Endothelial cell of umbilical vein (primary cell): Measurements from ENCODE around the gene PPP1R13B. TPM values are rescaled to one million over a fixed set of nuclear protein-coding genes. Genes with fewer than 3 reads are reported as not detected.

Experiments used
- BruUV-seq: library from RNA; stranded (reverse); fragments of 400-500 nt; replicated peaks from 2 replicates; lab custom pipeline; 2021; lab: Mats Ljungman, UMichigan
- CTCF ChIA-PET: fragments of 300-600, 350-600 bp; sonication (Branson Sonifier 250); formaldehyde crosslinking; loops from one replicate; lab custom pipeline; 2021; ENCODE audit warnings: antibody characterized with exemption, inconsistent platforms; lab: Charles Lee
- POLR2A ChIA-PET: fragments of 300-600, 350-600 bp; sonication (Branson Sonifier 250); formaldehyde crosslinking; loops from one replicate; lab custom pipeline; 2021; ENCODE audit warnings: antibody characterized with exemption, inconsistent platforms; lab: Charles Lee
- DNase-seq: peaks from one replicate; pipeline ENCODE4 v3.0.0-alpha.2; 2011; ENCODE audit warnings: low read depth, low spot score
- FAIRE-seq: peaks from 2 replicates; lab custom pipeline; 2011; peaks lifted over from hg19 to GRCh38; lab: Jason Lieb, UNC
- H2AFZ ChIP-seq: 2 replicates; pipeline ENCODE4 v1.6.0; 2012; ENCODE audit warnings: low read depth, low read length, control low read depth, inconsistent platforms
- H3K27ac ChIP-seq: 2 replicates; pipeline ENCODE4 v1.5.1; 2011; ENCODE audit warnings: low read depth, mild to moderate bottlenecking, control low read depth, low read length, moderate library complexity; ENCODE audit not compliant: insufficient read depth
- H3K27me3 ChIP-seq, 2 experiments: 2 replicates each; pipeline versions ENCODE4 v1.6.0 to v1.6.1; 2011; ENCODE audit warnings: low read length in 2 of 2, mixed read lengths in 1 of 2; ENCODE audit not compliant: control insufficient read depth in 2 of 2, insufficient read depth in 2 of 2
- H3K36me3 ChIP-seq, 2 experiments: 2 replicates in 1 of 2; 3 replicates in 1 of 2; pipeline ENCODE4 v1.5.1; 2011; ENCODE audit warnings: low read length in 2 of 2, mild to moderate bottlenecking in 1 of 2, moderate library complexity in 1 of 2; ENCODE audit not compliant: control insufficient read depth in 2 of 2, insufficient read depth in 2 of 2; ENCODE audit errors: extremely low read depth in 1 of 2
- H3K4me1 ChIP-seq: 3 replicates; pipeline ENCODE4 v1.5.1; 2011; ENCODE audit warnings: mild to moderate bottlenecking, low read length; ENCODE audit not compliant: control insufficient read depth, insufficient read depth; ENCODE audit errors: extremely low read depth
- H3K4me2 ChIP-seq: 2 replicates; pipeline ENCODE4 v1.6.1; 2011; ENCODE audit warnings: low read length, control low read depth, mixed read lengths; ENCODE audit not compliant: insufficient read depth
- H3K4me3 ChIP-seq, 3 experiments: fragments of 200-600 bp in 1 of 3; sonication (generic), shearing (Covaris generic) in 1 of 3; replicated peaks in 1 of 3; 2 replicates each; pipeline ENCODE4 v1.5.1; 2011 to 2016; ENCODE audit warnings: control low read depth in 3 of 3, low read length in 3 of 3, mild to moderate bottlenecking in 2 of 3, inconsistent platforms in 1 of 3, low read depth in 1 of 3, moderate library complexity in 1 of 3; ENCODE audit not compliant: insufficient read depth in 1 of 3
- H3K79me2 ChIP-seq: 2 replicates; pipeline ENCODE4 v1.6.0; 2012; ENCODE audit warnings: low read length, inconsistent platforms; ENCODE audit not compliant: control insufficient read depth, insufficient read depth
- H3K9ac ChIP-seq: replicated peaks from 2 replicates; pipeline ENCODE3; 2011; ENCODE audit warnings: low read length, control low read depth; ENCODE audit not compliant: insufficient read depth; ENCODE audit errors: extremely low read depth
- H3K9me1 ChIP-seq: replicated peaks from 3 replicates; pipeline ENCODE4 v1.6.0; 2011; ENCODE audit warnings: mild to moderate bottlenecking, low read length; ENCODE audit not compliant: control insufficient read depth, insufficient read depth; ENCODE audit errors: extremely low read depth
- H3K9me3 ChIP-seq: replicated peaks from 2 replicates; pipeline ENCODE4 v1.5.1; 2012; ENCODE audit warnings: low read length, inconsistent platforms; ENCODE audit not compliant: control insufficient read depth, insufficient read depth
- H4K20me1 ChIP-seq: replicated peaks from 2 replicates; pipeline ENCODE3; 2011; ENCODE audit warnings: mild to moderate bottlenecking, low read length; ENCODE audit not compliant: control insufficient read depth, insufficient read depth; ENCODE audit errors: extremely low read depth
- EZH2 ChIP-seq: IDR thresholded peaks from 2 replicates; pipeline ENCODE4 v1.6.1; 2012; ENCODE audit warnings: borderline replicate concordance, low read depth, mild to moderate bottlenecking, moderate library complexity, low read length, inconsistent platforms; ENCODE audit not compliant: severe bottlenecking
- FOS ChIP-seq: IDR thresholded peaks from 2 replicates; pipeline ENCODE4 v1.6.1; 2011; ENCODE audit warnings: mild to moderate bottlenecking, low read length, moderate library complexity, borderline replicate concordance; ENCODE audit not compliant: insufficient read depth
- GATA2 ChIP-seq: IDR thresholded peaks from 2 replicates; pipeline ENCODE4 v1.7.0; 2011; ENCODE audit warnings: low read depth, mild to moderate bottlenecking, moderate library complexity, mixed read lengths, low read length; ENCODE audit not compliant: insufficient read length, insufficient read depth
- JUN ChIP-seq: IDR thresholded peaks from 2 replicates; pipeline ENCODE4 v1.6.1; 2011; ENCODE audit warnings: borderline replicate concordance, low read depth; ENCODE audit not compliant: insufficient read length, insufficient read depth
- MYC ChIP-seq: IDR thresholded peaks from one replicate; pipeline ENCODE4 v1.6.1; 2011; ENCODE audit warnings: mild to moderate bottlenecking, low read depth, low read length
- POLR2A ChIP-seq: IDR thresholded peaks from 2 replicates; pipeline ENCODE4 v1.6.1; 2012; ENCODE audit warnings: low read depth, mild to moderate bottlenecking, control low read depth, low read length
- POLR2AphosphoS5 ChIP-seq: IDR thresholded peaks from 2 replicates; pipeline ENCODE4 v1.6.1; 2012; ENCODE audit warnings: low read depth, mild to moderate bottlenecking, control low read depth, low read length, moderate library complexity; ENCODE audit not compliant: insufficient read depth
- dilution Hi-C: fragments of 300-500 bp; cut with MboI; formaldehyde crosslinking; loops from one replicate; pipeline ENCODE4 v1.15.0; 2019; ENCODE audit warnings: low sequenced_read_pairs; ENCODE audit not compliant: extremely low pct_ligation_motif_present
- intact Hi-C: fragments of 100-400 bp; cut with micrococcal nuclease; formaldehyde crosslinking; loops from one replicate; pipeline ENCODE4 v1.10.0; 2022
- polyA plus RNA-seq, 4 experiments: library from polyadenylated mRNA; depleted of rRNA in 3 of 4; stranded (reverse) in 3 of 4; unstranded in 1 of 4; fragments of >200 nt; gene quantifications; 2 replicates each; pipeline versions ENCODE4 v1.2.1 to v1.2.3, GENCODE V29; 2011 to 2012; ENCODE audit warnings: missing spikeins in 1 of 4
- total RNA-seq: library from RNA; stranded (reverse); gene quantifications from 2 replicates; pipeline ENCODE4 v1.2.3, GENCODE V29; 2021
- TF ChIP-seq, protein P1 (sequence below): IDR thresholded peaks from 2 replicates; pipeline ENCODE4 v1.6.1; 2011; ENCODE audit not compliant: insufficient read depth, insufficient read length
- TF ChIP-seq, protein P2 (sequence below), 2 donors: IDR thresholded peaks; 1 replicate in 1 of 2; 2 replicates in 1 of 2; pipeline ENCODE4 v1.5.1; 2011; ENCODE audit warnings: low read length in 2 of 2, mild to moderate bottlenecking in 2 of 2, moderate library complexity in 2 of 2, control low read depth in 1 of 2, inconsistent platforms in 1 of 2, low read depth in 1 of 2; ENCODE audit not compliant: insufficient read depth in 1 of 2; ENCODE audit errors: extremely low read depth in 1 of 2

The PPP1R13B gene
- total and polyA plus RNA-seq, 2 donors (not counting 3 experiments of a cell fraction or from before 2014, with no cell fraction given), result 10.0 to 30.0 TPM

DNA sequence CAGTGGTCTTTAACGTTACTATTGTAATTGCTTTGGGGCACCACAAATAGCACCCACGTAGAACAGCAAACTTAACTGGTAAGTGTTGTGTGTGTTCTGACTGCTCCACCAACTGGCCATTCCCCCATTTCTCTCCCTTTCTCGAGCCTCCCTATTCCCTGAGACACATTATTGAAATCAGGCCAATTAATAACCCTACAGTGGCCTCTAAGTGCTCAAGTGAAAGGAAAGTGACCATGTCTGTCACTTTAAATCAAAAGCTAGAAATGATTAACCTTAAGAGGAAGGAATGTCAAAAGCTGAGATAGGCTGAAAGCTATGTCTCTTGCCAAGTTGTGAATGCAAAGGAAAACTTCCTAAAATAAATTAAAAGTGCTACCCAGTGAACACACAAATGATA, 22.3 kb downstream of the PPP1R13B start:
- intact Hi-C loops (no loop called here), dilution Hi-C loops (no loop called here)
- H3K27ac ChIP-seq, result no peak overlapping the region
- DNase-seq (no peak), FAIRE-seq (no peak)
- H3K9ac ChIP-seq, result no peak overlapping the region
- TF ChIP-seq MYC (no peak), POLR2A (no peak), EZH2 (no peak), POLR2AphosphoS5 (no peak), FOS (no peak), JUN (no peak), GATA2 (no peak)
- TF ChIP-seq, protein P1, sequence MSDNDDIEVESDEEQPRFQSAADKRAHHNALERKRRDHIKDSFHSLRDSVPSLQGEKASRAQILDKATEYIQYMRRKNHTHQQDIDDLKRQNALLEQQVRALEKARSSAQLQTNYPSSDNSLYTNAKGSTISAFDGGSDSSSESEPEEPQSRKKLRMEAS, result no peak
- TF ChIP-seq, protein P2, sequence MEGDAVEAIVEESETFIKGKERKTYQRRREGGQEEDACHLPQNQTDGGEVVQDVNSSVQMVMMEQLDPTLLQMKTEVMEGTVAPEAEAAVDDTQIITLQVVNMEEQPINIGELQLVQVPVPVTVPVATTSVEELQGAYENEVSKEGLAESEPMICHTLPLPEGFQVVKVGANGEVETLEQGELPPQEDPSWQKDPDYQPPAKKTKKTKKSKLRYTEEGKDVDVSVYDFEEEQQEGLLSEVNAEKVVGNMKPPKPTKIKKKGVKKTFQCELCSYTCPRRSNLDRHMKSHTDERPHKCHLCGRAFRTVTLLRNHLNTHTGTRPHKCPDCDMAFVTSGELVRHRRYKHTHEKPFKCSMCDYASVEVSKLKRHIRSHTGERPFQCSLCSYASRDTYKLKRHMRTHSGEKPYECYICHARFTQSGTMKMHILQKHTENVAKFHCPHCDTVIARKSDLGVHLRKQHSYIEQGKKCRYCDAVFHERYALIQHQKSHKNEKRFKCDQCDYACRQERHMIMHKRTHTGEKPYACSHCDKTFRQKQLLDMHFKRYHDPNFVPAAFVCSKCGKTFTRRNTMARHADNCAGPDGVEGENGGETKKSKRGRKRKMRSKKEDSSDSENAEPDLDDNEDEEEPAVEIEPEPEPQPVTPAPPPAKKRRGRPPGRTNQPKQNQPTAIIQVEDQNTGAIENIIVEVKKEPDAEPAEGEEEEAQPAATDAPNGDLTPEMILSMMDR (IDR thresholded peaks at IDR 0.05; ENCODE audit: extremely low read depth in 1 of 2, insufficient read depth in 1 of 2, low read depth in 1 of 2, low read length in 2 of 2), result no peak
- ChIA-PET POLR2A (interaction anchor here (0.9 kb wide), 1 partner anchor 21 kb away, joined by 3 read pairs; no protein-coding TSS in a partner anchor), CTCF (interaction anchor here (0.6 to 2.5 kb wide), 10 partner anchors 8 to 85 kb away, joined by 3 to 16 read pairs (median 4); no protein-coding TSS in a partner anchor)
- H2AFZ ChIP-seq, result no peak overlapping the region
- no peaks in the 10 kb centered on the region for H4K20me1 ChIP-seq
- H3K27me3 ChIP-seq, result no peaks in the 10 kb centered on the region
- BruUV-seq, result no TSS peak
- H3K4me2 ChIP-seq, result no peak overlapping the region
- peaks cover 13% of the 10 kb centered on the region for H3K4me1 ChIP-seq
- no peak overlapping the region for H3K4me3 ChIP-seq
- H3K9me1 ChIP-seq, result no peaks in the 10 kb centered on the region
- H3K36me3 ChIP-seq, result no peaks in the 10 kb centered on the region
- peaks cover 5% of the 10 kb centered on the region for H3K79me2 ChIP-seq
- H3K9me3 ChIP-seq, result no peaks in the 10 kb centered on the region
